ENCODE results near the gene ZNF366.

The ZNF366 gene

DNA sequence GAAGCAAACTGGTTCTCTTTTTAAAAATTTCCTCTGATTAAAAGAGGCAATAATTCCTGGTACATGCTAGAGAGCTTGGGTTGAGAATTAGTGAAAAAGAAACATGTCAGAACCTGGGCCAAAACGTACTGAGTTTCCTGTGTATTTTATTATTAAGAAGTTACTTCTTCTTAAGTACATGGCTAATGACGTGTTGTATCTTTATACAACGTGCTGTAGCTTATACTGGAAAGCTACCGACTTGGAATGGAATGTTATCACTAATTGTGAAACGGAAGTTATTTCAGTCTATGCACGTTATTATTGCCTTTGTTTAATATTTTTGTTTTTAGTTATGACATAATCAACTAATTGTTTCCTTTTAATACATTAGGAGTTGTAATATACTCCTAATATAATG lies 43.1 kb downstream of the ZNF366 start:
- DNase-seq (ENCODE audit: low spot score) = no peak

DNA sequence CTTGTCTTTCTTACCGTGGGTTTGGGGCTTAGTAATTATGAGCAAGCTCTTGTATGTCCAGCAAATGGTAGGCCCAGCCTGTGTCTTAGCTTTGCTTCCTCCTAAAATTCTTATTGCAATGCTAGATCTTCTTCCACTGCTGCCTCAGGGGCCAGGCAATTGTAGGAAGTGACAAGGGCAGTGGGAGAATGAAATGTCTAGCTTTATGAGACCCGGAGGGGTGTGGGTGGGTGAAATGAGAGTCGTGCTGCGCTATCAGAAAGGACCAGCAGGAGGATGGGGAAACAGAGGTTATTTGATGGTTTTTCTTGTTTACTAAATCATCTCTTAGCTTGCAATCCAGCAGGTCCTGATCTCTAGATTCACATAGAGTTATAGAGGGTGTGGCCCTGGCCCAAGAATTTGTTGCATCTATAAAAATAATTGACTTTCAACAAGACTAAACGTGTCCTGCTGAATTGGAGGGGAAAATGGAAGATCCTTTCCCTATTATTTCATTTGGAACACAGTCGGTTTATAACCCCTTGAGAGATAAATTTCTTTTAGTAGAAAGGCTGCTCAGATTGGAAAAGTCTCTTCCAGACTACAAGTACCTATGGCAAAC lies 43.7 kb downstream of the ZNF366 start:
- DNase-seq (ENCODE audit: low spot score) = no peak

DNA sequence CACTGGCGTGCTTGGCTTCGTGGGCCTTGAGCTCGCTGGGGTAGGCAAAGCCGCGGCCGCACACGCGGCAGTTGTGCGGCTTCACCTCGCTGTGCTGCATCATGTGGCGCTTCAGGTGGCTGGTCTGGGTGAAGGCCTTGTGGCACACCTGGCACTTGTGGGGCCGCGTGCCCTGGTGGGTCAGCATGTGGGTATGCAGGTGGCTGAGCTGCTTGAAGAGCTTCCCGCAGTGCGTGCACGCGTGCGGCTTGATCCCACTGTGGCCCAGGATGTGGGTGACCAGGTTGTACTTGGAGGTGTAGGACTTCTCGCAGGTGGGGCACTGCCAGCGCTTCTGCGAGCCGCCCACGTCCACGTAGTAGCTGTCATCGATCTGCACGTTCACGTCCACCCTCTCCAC lies 46.8 kb downstream of the ZNF366 start:
- no peak for DNase-seq (ENCODE audit: low spot score)

DNA sequence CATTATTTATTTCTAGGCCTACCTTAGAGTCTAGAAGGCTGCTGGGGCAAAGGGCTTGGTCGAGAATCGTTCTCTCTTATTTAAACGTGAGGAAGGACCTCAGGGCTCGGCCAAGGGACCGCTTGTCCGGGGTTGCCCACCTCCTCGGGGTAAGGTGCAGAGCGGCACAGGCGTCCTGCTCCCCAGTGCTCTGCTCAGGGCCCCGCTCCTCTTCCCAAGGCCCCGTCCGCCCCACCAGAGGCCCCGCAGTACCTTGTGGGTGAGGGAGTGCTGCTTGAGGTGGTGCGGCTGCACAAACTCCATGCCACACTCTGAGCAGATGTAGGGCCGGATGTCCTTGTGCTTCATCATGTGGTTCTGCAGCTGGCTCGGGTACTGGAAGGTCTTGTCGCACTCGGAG lies 47.3 kb downstream of the ZNF366 start:
- no peak for DNase-seq (ENCODE audit: low spot score)

DNA sequence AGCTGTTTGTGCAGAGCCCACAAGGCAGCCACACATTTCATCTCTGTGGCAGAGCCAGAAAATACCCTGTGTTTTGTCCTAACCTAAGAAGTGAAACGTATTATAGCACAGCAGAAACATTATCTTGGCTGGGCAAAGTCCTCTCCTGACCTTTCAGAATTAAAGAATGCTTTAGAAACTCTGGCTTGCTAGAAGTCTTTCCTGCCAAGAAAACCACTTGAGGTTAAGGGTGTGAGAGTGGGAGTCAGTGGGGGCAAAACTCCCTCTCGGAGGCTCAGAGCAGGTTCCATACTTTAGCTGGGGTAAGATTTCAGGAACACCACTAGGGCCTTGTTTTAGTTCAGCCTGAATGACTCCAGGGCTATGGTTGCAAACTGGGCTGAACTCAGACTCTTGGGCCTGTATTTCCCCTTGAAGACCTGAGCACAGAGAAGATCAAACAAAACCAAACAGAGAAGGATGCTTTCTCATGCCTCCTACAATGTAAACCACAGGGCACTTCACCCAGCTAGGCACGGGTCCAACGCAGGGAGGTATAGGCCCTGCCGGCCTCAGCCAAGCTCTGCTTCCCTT lies 48.0 kb downstream of the ZNF366 start:
- no peak for DNase-seq (ENCODE audit: low spot score)

DNA sequence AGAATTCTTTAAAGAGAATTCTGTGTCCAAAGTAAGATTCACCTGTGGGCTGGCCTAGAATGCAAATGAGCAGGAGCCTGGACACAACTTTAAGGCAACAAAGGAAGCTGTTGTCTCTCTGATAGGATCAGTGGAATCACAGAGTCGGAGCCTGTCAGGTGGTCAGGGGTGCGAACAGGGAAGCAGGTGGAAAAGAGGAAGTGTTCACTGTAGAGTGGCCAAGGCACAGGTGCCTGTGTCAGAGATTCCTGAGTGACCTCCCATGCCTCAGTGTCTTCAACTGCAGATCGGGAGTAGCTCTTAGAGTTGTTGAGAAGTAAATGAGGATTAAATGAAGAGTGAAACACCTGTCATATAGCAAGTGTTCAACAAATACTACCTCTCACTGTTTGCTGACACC lies 48.8 kb downstream of the ZNF366 start:
- no peak for DNase-seq (ENCODE audit: low spot score)

DNA sequence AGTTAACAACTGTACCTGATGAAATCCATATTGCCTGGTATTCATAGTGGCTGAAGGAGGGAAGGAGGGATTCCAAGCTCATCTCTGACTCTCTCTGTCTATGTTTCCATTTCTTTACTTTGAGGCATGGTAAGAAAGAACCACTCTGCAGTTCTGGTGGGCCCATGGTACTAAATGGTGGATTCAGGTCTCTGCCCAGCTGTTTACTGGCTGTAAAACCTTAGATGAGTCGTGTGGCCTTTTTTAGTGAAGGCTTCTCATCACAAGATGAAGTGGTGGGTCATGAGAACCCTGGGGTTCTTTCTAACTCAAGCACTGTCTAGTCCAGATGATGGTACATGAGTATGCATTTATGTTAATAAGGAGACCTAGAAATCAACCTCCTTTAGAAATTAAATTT lies 49.7 kb downstream of the ZNF366 start:
- DNase-seq (ENCODE audit: low spot score) = no peak

DNA sequence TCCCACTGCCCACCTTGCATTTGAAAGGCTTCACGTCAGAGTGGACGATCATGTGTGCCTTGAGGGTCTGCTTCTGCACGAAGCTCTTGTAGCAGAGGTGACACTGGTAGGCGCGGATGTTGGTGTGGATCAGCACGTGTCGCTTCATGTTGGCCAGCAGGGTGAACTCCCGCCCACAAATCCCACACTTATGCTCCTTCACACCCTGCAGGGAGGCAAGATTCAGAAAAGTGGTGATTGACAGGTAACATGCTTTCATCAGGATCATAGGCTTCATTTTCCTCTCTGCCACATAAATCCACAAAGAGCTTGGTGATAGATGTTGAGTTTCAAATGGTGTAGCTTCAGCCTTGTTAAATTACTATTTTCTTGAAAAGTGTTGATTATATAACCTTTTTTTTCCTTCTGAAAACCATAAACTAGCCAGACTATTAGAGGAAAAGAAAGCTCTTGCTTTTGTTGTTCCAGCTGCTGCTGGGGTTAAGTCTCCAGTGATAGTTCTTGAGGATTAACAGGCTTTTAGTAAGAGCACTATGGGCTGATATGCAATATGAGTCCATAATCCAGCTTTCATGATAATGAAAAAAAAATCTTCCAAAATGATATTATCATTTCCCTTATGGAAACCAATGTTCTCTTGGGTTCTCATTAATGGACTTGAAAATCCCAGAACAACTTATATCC lies 50.7 kb downstream of the ZNF366 start:
- no peak for DNase-seq (ENCODE audit: low spot score)

DNA sequence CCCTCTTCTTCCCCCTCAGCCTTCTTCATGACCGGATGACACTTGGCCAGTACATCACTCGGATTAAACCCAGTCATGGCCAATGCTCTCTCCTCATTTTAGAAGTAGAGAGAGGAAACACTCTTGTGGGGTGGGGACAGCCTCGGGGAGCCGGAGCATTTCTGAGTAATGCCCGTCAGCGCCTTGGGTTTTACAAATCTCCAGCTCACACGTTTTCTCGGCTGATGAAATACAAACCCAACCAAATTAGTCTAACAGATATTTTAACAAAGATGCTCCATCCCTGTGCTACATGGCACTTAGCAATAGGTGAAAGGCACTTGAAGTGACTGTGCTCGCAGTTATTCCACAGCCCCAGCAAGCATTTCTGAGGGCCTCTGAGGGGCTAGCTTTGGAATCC lies 51.7 kb downstream of the ZNF366 start:
- DNase-seq (ENCODE audit: low spot score) = no peak

DNA sequence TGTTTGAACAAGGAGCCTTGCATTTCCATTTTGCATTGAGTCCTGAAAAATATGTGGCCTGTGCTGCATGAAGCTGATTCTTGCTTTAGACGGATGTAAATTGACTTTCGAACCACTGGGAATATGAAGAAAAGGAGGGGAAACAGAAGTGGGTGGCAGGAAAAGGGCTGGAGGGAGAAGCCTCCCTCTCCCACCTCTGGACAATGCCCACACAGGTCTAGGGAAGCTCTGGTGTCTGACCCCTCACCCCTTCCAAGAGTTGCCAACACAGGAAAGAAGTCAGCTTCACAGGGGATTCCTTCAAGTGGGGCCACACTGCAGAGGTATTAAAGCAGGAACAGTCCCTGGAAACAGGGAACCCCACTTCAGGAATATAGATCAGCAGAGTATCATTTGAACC lies 52.2 kb downstream of the ZNF366 start:
- DNase-seq (ENCODE audit: low spot score) = no peak

DNA sequence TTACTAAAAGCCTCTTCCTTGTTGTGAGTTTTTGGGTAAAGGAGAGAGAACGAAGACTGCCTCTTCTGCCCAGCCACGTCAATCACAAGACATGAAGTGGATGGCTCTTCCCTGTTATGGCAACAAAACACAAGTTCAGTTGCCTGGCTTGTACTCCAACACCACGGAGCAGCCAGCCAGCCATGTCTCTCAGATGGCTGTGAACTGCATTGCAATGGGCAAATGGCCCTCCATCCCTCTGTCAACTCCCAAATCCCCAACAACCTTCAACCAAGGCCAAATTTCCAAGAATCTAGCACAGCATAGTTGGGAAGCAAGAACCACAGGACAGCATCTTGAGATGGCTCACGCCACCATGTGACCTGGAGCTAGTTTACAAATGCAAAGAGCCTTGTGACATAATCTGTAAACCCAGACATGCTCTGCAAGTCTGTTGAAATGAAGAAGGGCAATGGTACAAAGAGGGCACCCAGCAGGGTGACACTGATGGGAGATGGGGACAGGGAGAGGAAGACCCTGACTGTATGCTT lies 53.9 kb downstream of the ZNF366 start:
- DNase-seq (ENCODE audit: low spot score) = no peak

DNA sequence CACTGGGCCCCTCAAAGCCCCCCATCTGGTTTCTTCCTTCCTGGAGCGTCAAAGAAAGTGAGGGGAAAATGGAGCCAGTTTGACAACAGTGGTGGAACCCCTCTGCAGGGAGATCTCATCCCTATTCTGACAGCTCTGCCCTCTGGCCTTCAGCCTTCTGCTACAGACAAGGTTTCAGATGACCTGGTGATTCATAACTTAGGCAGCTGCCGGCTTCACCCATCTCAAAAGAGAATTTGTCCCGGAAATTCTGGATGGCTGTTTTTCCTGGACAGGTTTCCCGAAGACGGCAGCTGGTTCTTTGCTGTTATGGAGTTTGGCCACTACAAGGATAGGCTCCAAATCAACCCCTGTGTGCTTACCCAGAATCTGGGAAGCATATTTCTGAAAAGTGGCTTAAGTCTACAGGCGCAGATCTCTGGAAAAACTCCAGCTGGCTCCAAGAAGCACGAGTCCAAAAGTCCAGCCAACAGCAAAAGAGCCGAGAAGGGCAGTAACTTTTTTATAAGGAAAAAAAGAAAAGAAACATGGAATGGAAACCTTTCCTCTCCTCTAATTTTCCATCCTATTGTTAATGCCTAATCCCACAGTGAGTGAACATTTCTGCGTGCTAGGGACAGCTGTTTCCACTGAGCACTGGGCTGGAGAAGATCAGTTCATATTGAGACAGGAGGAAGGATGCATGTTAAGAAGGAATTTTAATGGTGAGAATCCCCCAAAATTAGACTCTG lies 54.5 kb downstream of the ZNF366 start:
- peak; percentile 15 for DNase-seq (ENCODE audit: low spot score)

DNA sequence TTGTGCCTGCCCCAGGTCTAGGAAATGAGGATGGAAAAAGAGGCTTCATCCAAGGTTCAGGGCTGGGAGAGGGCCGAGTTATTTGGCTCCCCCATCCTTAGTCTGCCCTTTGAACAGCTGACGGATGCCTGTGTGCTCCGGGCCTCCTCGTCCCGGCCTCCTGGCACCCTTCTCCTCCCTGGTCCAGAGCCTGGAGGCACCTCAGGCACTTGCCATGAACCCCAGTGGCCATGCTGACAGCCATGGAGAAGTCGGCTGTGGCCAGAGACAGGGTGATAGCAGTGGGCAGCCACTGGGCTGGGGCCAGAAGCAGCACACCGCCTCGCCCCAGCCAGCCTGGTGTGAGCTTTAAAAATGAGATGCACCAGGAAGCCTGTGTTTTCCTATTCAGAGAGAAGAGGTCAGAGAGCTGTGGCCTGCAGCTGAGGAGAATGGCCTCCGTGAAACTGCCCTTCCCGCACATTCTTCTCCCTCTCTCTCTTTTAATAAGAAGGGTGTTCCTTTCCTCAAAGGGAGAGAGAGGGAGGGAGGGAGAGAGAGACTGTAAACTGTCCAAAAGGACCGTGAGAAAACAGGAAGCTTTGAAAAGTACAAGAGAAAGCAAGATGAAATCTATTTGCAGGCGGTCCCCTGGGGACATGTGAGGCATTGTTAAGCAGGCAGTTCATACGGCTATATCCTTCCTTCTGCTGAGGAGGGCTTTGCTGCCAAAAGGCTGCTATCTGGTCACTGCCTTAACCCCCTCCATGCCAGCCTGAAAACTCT lies 55.3 kb downstream of the ZNF366 start:
- no peak for DNase-seq (ENCODE audit: low spot score)

DNA sequence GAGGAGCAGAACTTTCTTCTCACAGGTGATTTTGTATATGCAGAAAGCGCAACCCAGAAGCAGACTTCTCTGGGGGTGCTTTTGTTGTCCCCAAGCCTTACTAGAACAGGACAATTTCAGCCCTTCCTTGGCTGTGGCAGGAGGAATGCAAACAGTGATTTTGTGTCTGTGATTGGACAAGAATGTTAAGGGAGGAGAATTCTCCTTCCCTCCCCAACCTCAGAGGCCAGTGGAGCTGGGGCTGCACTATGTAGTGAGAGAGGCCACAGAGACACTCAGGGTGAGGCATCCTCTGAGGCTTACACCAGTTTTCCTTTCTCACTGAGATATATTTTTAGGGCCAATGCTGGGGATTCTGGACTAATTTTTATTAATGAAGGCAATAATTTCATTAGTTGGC lies 58.8 kb downstream of the ZNF366 start:
- DNase-seq (ENCODE audit: low spot score) = no peak

DNA sequence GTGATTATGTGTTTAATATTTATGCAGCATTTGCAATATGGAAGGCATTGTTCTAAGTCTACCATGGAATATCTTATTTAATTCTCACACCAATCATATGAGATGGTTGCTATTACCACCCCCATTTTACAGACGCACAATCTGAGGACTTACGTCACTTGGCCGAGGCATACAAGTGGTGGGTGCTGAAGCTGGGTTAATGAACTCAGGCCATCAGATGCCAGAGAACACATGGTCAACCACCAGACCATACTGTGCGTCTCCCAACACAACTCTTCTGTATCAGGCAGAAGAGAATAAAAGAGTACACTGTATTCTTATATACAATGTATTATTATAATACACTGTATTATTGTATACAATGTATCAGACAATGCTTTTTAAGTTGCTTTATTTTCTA lies 59.5 kb downstream of the ZNF366 start:
- no peak for DNase-seq (ENCODE audit: low spot score)

DNA sequence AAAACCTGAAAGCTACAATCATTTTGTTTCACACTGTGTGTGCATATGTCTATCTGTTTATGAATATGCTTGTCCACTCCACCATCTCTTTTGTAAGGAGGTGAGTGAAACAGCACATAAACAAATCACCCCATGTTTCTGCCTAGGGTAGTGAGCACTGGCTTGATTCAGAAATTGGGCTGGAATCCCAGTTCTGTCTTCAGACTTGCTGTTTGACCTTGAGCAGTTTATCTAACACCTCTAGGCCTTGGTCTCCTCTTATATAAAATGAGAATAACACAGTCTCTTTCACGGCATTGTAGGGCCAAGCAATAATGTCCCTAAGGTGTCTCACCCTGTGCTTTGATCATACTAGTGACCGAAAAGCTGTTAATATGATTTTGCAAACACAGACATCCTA lies 61.2 kb downstream of the ZNF366 start:
- no peak for DNase-seq (ENCODE audit: low spot score)

DNA sequence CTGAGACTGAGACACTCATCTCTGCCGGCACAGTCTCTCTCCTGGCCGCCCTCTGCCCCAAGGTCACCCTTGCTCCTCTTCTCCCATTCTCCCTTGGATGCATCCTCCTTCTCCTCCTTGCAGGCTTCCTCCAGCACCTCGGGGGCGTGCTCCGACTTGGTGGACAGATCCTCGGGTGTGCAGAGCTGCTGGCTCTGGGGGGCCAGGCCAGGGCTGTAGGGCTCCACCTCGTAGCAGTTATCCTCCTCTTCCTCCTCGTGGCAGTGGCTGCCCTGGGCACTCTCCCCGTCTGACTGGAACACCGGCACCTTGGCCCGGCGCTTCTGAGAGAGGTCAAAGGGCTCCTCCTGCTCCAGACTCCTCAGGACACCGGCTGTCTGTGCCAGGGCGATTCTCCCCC lies 63.3 kb downstream of the ZNF366 start:
- no peak for DNase-seq (ENCODE audit: low spot score)

DNA sequence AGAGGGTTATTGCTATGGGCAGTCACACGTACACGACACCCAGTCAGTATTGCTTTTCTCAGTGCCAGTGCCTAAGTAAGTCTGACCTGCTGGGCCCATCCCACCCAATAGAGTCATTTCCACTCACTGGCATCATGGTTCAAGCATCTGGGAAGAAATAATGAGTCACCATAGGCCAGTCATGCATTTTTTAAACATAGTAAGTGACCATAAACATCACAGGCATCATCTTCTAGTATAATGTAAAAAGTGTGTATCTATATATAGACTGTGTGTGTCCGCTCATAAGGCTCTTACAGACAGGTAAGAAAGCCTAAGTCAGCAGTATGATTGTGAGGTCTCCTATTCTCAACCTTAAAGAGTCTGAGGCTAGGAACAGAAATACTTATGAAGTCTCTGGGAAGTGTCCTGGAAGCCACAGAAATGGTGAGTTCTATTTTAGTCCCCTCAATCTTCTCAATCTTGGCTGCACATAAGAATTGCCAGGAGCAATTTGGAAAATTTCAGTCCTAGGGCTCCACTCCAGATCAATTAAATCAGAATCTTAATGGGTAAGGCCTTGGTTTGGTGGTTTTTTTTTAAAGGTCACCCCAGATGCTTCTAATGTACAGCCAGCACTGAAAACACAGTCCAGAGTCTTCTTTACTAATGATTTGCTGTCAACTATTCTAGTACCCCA lies 65.2 kb downstream of the ZNF366 start:
- DNase-seq (ENCODE audit: low spot score) = peak; percentile 86

DNA sequence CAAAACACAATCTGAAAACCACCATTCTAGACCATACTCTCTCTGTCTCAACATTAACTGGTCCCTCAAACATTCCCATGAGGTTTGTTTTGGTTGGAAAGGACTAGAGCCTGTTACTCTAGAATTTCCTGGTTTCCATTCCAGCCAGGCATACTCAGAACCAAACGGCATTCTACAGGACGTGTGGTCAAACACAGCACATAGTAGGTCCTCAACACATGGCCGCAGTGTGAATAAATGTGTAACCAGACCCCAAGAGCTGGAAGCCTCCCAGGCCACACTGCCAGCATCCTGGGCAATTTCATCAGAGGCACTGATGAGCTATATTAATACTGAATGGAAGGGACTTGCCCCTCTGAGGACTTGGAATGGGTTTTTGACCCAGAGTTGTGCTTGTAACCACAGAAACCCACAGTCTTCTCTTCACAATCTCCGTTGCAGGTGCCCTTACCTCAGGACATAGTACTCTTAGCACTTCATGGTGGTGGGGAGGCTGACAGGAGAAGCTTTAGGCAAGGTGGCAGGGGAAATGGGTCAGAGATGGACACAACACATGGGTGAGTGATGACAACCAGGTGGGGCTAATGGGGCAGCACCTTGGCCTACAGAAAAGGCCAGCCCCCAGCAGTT lies 66.0 kb downstream of the ZNF366 start:
- no peak for DNase-seq (ENCODE audit: low spot score)

DNA sequence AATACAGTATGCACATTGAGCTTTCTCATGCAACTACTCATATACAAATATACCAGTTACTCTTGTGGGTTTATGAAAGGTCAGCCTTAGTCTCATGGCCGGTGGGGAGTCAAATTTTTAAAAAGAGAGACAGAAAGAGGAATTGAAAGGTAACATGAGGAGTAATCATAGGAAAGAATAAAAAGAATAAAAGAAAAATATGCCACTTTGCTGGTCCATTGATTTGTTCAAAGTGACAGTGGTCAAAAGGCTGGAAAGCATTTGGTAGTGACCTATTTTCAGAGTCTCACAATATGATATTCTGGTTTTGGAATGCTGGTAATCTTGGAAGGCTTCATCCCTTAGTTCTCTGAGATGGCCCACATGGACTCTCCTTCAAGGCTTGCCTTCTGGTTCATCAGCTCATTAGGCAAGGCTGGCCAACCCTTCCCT lies 67.0 kb downstream of the ZNF366 start:
- DNase-seq (ENCODE audit: low spot score) = no peak

DNA sequence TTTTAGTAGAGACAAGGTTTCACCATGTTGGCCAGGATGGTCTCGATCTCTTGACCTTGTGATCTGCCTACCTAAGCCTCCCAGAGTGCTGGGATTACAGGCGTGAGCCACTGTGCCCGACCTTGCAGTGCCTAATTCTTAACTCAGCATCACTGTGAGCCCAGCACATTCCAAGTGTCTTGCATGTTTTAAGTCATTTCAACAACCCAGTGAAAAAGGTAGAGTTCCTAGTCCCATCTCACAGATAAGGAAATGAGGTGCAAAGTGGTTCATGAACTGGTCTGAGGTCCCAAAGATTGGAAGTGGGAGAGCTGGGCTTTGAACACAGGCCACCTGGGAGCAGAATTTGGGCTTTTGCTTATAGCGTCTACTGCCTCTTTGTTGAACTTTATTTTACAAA lies 68.0 kb downstream of the ZNF366 start:
- no peak for DNase-seq (ENCODE audit: low spot score)
